ENCODE measurements around the gene PPP2R3C. TPM values are rescaled to one million over a fixed set of nuclear protein-coding genes. Genes with fewer than 3 reads are reported as not detected.

Gene PPP2R3C
- total and polyA plus RNA-seq, 2 of the 4 experiments (the other 2 are of a cell fraction): 15.9 to 17.0 TPM

DNA sequence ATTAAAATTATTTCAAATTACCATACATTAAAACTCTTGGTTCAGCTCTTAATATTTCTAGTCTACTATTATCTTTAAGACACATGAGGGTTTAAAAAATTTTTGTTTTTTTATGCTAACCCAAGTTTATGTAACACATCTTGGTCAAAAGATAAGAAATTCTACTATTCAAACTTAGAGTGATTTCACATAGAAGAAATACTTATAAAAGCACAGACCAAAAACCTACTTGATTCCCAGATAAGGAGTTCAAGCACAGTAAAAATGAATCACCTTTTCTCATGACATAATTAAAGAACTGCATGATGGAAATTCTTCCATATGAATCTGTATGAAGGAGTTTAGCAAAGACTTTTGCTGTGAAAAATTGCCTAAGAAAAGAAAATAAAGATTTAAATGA lies 13.9 kb downstream of the PPP2R3C start:
- Histone ChIP-seq H3K23ac (ENCODE audit: low read depth, low read length) (no peak overlapping the region), H4K20me1 (ENCODE audit: insufficient read depth, low read length) (no peaks in the 10 kb centered on the region), H4K91ac (ENCODE audit: insufficient read depth, low read depth, low read length) (no peak overlapping the region), H4K5ac (ENCODE audit: low read depth, low read length) (no peak overlapping the region), H2BK15ac (ENCODE audit: low read depth, low read length) (no peak overlapping the region), H3K4me3 (ENCODE audit: insufficient read depth, low read depth, low read length) (no peak overlapping the region), H2BK5ac (ENCODE audit: low read depth, low read length, poor library complexity, severe bottlenecking) (no peak overlapping the region), H3K4me1 (ENCODE audit: control insufficient read depth, insufficient read depth, low read length) (no peaks in the 10 kb centered on the region), H2BK20ac (ENCODE audit: low read depth, low read length) (no peak overlapping the region), H3K9me3 (ENCODE audit: control insufficient read depth, insufficient read depth, low read length) (peaks cover 5% of the 10 kb centered on the region), H3K18ac (ENCODE audit: low read depth, low read length) (no peak overlapping the region), H3K79me1 (ENCODE audit: low read depth in 1 of 2, low read length in 2 of 2) (peaks cover 17 to 20% of the 10 kb centered on the region in 2 experiments), H2AFZ (replicated peaks; ENCODE audit: low read length, poor library complexity) (no peak overlapping the region), H3K27me3 (ENCODE audit: control insufficient read depth, insufficient read depth, low read length) (no peaks in the 10 kb centered on the region), H2AK9ac (replicated peaks; ENCODE audit: low read depth, low read length, poor library complexity) (no peak overlapping the region), H2BK120ac (ENCODE audit: low read depth, low read length) (no peak overlapping the region), H3K4me2 (ENCODE audit: low read depth, low read length) (no peak overlapping the region), H2AK5ac (ENCODE audit: low read depth, low read length) (no peak overlapping the region), H3K56ac (ENCODE audit: extremely low read depth, insufficient read depth, low read length) (no peak overlapping the region), H4K8ac (ENCODE audit: low read depth in 2 of 2, low read length in 2 of 2) (no peak overlapping the region), H3K27ac (ENCODE audit: insufficient read depth, low read length) (no peak overlapping the region), H3K9ac (ENCODE audit: low read depth, low read length) (no peak overlapping the region), H3K9me1 (ENCODE audit: insufficient read depth, low read length) (no peaks in the 10 kb centered on the region), H3K14ac (replicated peaks; ENCODE audit: low read depth, low read length) (no peak overlapping the region), H3K36me3 (ENCODE audit: control insufficient read depth, insufficient read depth, low read length) (peaks cover 37% of the 10 kb centered on the region), H3K4ac (ENCODE audit: low read depth, low read length) (no peak overlapping the region)
- intact Hi-C loops (cut with micrococcal nuclease) (no loop called here), in situ Hi-C loops (cut with MboI; ENCODE audit: low sequenced_read_pairs) (no loop called here), dilution Hi-C loops (cut with HindIII; ENCODE audit: low sequenced_read_pairs, unreplicated experiment) (no loop called here)
- BruUV-seq (replicated peaks): no TSS peak
- DNase-seq: peak; percentile 5
- ChIA-PET POLR2A (ENCODE audit: unreplicated experiment) (no interaction called here), CTCF (no interaction called here)
- no peak for ATAC-seq (ENCODE audit: low read depth)
- TF ChIP-seq BHLHE40 (IDR thresholded peaks at IDR 0.05; ENCODE audit: low read depth, low read length): no peak
- no peak for TF ChIP-seq CHD1 (IDR thresholded peaks at IDR 0.05; ENCODE audit: low read depth, low read length)
- TF ChIP-seq CEBPB (IDR thresholded peaks at IDR 0.05; ENCODE audit: low read depth, low read length): no peak
- TF ChIP-seq RAD21 (IDR thresholded peaks at IDR 0.05; ENCODE audit: low read length): no peak
- TF ChIP-seq, protein P1, sequence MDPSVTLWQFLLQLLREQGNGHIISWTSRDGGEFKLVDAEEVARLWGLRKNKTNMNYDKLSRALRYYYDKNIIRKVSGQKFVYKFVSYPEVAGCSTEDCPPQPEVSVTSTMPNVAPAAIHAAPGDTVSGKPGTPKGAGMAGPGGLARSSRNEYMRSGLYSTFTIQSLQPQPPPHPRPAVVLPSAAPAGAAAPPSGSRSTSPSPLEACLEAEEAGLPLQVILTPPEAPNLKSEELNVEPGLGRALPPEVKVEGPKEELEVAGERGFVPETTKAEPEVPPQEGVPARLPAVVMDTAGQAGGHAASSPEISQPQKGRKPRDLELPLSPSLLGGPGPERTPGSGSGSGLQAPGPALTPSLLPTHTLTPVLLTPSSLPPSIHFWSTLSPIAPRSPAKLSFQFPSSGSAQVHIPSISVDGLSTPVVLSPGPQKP (IDR thresholded peaks at IDR 0.05; ENCODE audit: borderline replicate concordance, low read depth, low read length): no peak
- TF ChIP-seq POLR2A (IDR thresholded peaks at IDR 0.05; ENCODE audit: low read depth, low read length): no peak
- no peak for TF ChIP-seq MAZ (IDR thresholded peaks at IDR 0.05; ENCODE audit: borderline replicate concordance, low read depth, low read length)
- TF ChIP-seq FOS (IDR thresholded peaks at IDR 0.05; ENCODE audit: low read depth, low read length): no peak
- no peak for TF ChIP-seq MAFK (IDR thresholded peaks at IDR 0.05; ENCODE audit: low read depth, low read length)
- no peak for TF ChIP-seq NFE2L2 (IDR thresholded peaks at IDR 0.05; ENCODE audit: low read depth, low read length)
- TF ChIP-seq, protein P2, sequence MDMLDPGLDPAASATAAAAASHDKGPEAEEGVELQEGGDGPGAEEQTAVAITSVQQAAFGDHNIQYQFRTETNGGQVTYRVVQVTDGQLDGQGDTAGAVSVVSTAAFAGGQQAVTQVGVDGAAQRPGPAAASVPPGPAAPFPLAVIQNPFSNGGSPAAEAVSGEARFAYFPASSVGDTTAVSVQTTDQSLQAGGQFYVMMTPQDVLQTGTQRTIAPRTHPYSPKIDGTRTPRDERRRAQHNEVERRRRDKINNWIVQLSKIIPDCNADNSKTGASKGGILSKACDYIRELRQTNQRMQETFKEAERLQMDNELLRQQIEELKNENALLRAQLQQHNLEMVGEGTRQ (IDR thresholded peaks at IDR 0.05; ENCODE audit: low read depth, low read length): no peak
- no peak for TF ChIP-seq RFX5 (IDR thresholded peaks at IDR 0.05; ENCODE audit: low read depth, low read length)
- no peak for TF ChIP-seq SMC3 (IDR thresholded peaks at IDR 0.05; ENCODE audit: low read depth, low read length)
- TF ChIP-seq, protein P3, sequence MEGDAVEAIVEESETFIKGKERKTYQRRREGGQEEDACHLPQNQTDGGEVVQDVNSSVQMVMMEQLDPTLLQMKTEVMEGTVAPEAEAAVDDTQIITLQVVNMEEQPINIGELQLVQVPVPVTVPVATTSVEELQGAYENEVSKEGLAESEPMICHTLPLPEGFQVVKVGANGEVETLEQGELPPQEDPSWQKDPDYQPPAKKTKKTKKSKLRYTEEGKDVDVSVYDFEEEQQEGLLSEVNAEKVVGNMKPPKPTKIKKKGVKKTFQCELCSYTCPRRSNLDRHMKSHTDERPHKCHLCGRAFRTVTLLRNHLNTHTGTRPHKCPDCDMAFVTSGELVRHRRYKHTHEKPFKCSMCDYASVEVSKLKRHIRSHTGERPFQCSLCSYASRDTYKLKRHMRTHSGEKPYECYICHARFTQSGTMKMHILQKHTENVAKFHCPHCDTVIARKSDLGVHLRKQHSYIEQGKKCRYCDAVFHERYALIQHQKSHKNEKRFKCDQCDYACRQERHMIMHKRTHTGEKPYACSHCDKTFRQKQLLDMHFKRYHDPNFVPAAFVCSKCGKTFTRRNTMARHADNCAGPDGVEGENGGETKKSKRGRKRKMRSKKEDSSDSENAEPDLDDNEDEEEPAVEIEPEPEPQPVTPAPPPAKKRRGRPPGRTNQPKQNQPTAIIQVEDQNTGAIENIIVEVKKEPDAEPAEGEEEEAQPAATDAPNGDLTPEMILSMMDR (conservative IDR thresholded peaks at IDR 0.05; ENCODE audit: low read depth, low read length): no peak
- TF ChIP-seq MXI1 (IDR thresholded peaks at IDR 0.05; ENCODE audit: borderline replicate concordance, low read depth, low read length): no peak
